Choroid plexus epithelial cell (primary cell): Measurements from ENCODE around the gene IL16.
"Not testable (repeated sequence)": the region's sequence is repeated elsewhere in the genome, so short reads cannot be mapped to it uniquely, and the experiment has no call there.

Experiments used
- DNase-seq: peaks from one replicate; pipeline ENCODE4 v3.0.0-alpha.2; 2010; ENCODE audit warnings: low read depth
- H3K4me3 ChIP-seq: 2 replicates; pipeline ENCODE4 v1.5.1; 2011; ENCODE audit warnings: low read depth, mild to moderate bottlenecking, control low read depth, low read length, moderate library complexity
- CTCF ChIP-seq: conservative IDR thresholded peaks from 2 replicates; pipeline ENCODE4 v1.5.1; 2011; ENCODE audit warnings: low read depth, mild to moderate bottlenecking, control low read depth, inconsistent platforms, low read length, moderate library complexity

Gene IL16

GRCh38 chr15:81323944-81324881 is 127.5 kb downstream of the IL16 start, which contains the start of gene STARD5:
STARD5 (minus strand) TSS chr15:81324141; CDS start chr15:81324099, 42 bp downstream.
- H3K4me3 ChIP-seq, result peak within 1 kb of the TSS; percentile 94
- DNase-seq, result peak; percentile 98
- no peak for TF ChIP-seq CTCF

- H3K4me3 ChIP-seq, result no peak overlapping the region
- no peak for DNase-seq
- TF ChIP-seq CTCF, result no peak
These were observed 130.0 kb downstream of the IL16 start for GRCh38 chr15:81326466-81327212.

- no peak overlapping the region for H3K4me3 ChIP-seq
- peak; percentile 98 for DNase-seq
- TF ChIP-seq CTCF, result no peak
These were observed 130.8 kb downstream of the IL16 start for GRCh38 chr15:81327516-81327915.

- H3K4me3 ChIP-seq, result no peak overlapping the region
- no peak for TF ChIP-seq CTCF
- DNase-seq, result no peak
These were observed 132.8 kb downstream of the IL16 start for GRCh38 chr15:81329446-81329845.

GRCh38 chr15:81330366-81331090 is 133.8 kb downstream of the IL16 start:
- no peak for TF ChIP-seq CTCF
- no peak overlapping the region for H3K4me3 ChIP-seq
- DNase-seq, result no peak

- DNase-seq, result peak; percentile 88
- H3K4me3 ChIP-seq, result not testable (repeated sequence)
These were observed 134.5 kb downstream of the IL16 start for GRCh38 chr15:81331141-81331540.

GRCh38 chr15:81331600-81331999 is 134.9 kb downstream of the IL16 start:
- DNase-seq, result no peak
- no peak overlapping the region for H3K4me3 ChIP-seq
- TF ChIP-seq CTCF, result no peak
